Immature natural killer cell (primary cell): Measurements from ENCODE around the gene SCN9A. TPM values are rescaled to one million over a fixed set of nuclear protein-coding genes. Genes with fewer than 3 reads are reported as not detected.
"Not testable (repeated sequence)": the region's sequence is repeated elsewhere in the genome, so short reads cannot be mapped to it uniquely, and the experiment has no call there.

Source experiments
- DNase-seq, 3 donors: peaks; one replicate each; pipeline ENCODE4 v3.0.0; 2022; ENCODE audit warnings: mixed read lengths in 1 of 3
- H3K27ac Mint-ChIP-seq, 6 donors: one replicate each; pipeline ENCODE4 v1.8.0; 2020; ENCODE audit warnings: mixed read lengths in 6 of 6, mild to moderate bottlenecking in 5 of 6, inconsistent platforms in 4 of 6, moderate library complexity in 3 of 6
- H3K27me3 Mint-ChIP-seq, 3 donors: one replicate each; pipeline ENCODE4 v1.8.0; 2020 to 2021; ENCODE audit warnings: low read depth in 3 of 3, mild to moderate bottlenecking in 3 of 3, mixed read lengths in 3 of 3, moderate library complexity in 3 of 3, inconsistent platforms in 1 of 3
- H3K36me3 Mint-ChIP-seq, 3 donors: one replicate each; pipeline ENCODE4 v1.8.0; 2020; ENCODE audit warnings: mixed read lengths in 3 of 3, inconsistent platforms in 2 of 3, mild to moderate bottlenecking in 2 of 3
- H3K4me1 Mint-ChIP-seq, 2 donors: one replicate each; pipeline ENCODE4 v1.8.0; 2020; ENCODE audit warnings: inconsistent platforms in 2 of 2, mild to moderate bottlenecking in 2 of 2, mixed read lengths in 2 of 2, moderate library complexity in 1 of 2
- H3K4me3 Mint-ChIP-seq, 5 donors: one replicate each; pipeline ENCODE4 v1.8.0; 2020; ENCODE audit warnings: mild to moderate bottlenecking in 5 of 5, mixed read lengths in 5 of 5, inconsistent platforms in 3 of 5, moderate library complexity in 3 of 5
- H3K9me3 Mint-ChIP-seq, 6 donors: one replicate each; pipeline ENCODE4 v1.8.0; 2020; ENCODE audit warnings: mild to moderate bottlenecking in 6 of 6, mixed read lengths in 6 of 6, inconsistent platforms in 4 of 6, moderate library complexity in 3 of 6
- polyA plus RNA-seq, 3 donors: library from polyadenylated mRNA; unstranded; fragments of 300-500 nt; fragmentation: Illumina TruSeq; gene quantifications; one replicate each; pipeline ENCODE4 v1.2.3, GENCODE V29; 2021

Gene SCN9A
- polyA plus RNA-seq = under 1 TPM; 0.55 to 0.86 (median 0.78) TPM

GRCh38 chr2:166375736-166376487 lies at the start of gene SCN9A:
TSS of gene SCN9A (minus strand) at chr2:166375944. CDS start at chr2:166311756, 64,188 bp downstream.
- Mint-ChIP-seq H3K27me3 (peaks cover under 1 to 3% (median 1%) of the 10 kb centered on the region in 3 donors), H3K9me3 (peaks cover 0 to 2% (median 0%) of the 10 kb centered on the region in 6 donors), H3K4me3 (peak within 1 kb of the TSS; percentile 73 to 85 (median 79)), H3K4me1 (peaks cover 8 to 20% of the 10 kb centered on the region in 2 donors), H3K27ac (no peak within 1 kb of the TSS), H3K36me3 (no peaks in the 10 kb centered on the region)
- DNase-seq = peak in 1 of 3 donors; percentile 5

GRCh38 chr2:166424841-166425240 lies 49.1 kb upstream of the SCN9A start:
- no peak for DNase-seq
- Mint-ChIP-seq H3K27me3 (no peaks in the 10 kb centered on the region), H3K4me1 (no peaks in the 10 kb centered on the region), H3K36me3 (no peaks in the 10 kb centered on the region), H3K27ac (no peak overlapping the region), H3K4me3 (no peak overlapping the region), H3K9me3 (peaks cover 0 to 3% (median 0%) of the 10 kb centered on the region in 6 donors)

GRCh38 chr2:166419616-166419934 lies 43.8 kb upstream of the SCN9A start:
- no peak overlapping the region for H3K4me3 Mint-ChIP-seq
- H3K27me3 Mint-ChIP-seq = no peaks in the 10 kb centered on the region
- no peak overlapping the region for H3K27ac Mint-ChIP-seq
- peaks cover 0 to 3% (median 0%) of the 10 kb centered on the region in 6 donors for H3K9me3 Mint-ChIP-seq
- peaks cover 0 to 3% (median 0%) of the 10 kb centered on the region in 3 donors for H3K36me3 Mint-ChIP-seq
- no peak for DNase-seq
- no peaks in the 10 kb centered on the region for H3K4me1 Mint-ChIP-seq

GRCh38 chr2:166418853-166419615 lies 43.3 kb upstream of the SCN9A start:
- Mint-ChIP-seq H3K4me3 (no peak overlapping the region), H3K36me3 (peaks cover 0 to 3% (median 0%) of the 10 kb centered on the region in 3 donors), H3K27ac (no peak overlapping the region), H3K4me1 (no peaks in the 10 kb centered on the region), H3K9me3 (peaks cover 0 to 3% (median 0%) of the 10 kb centered on the region in 6 donors), H3K27me3 (no peaks in the 10 kb centered on the region)
- no peak for DNase-seq

- H3K4me1 Mint-ChIP-seq = no peaks in the 10 kb centered on the region
- H3K27me3 Mint-ChIP-seq = no peaks in the 10 kb centered on the region
- H3K9me3 Mint-ChIP-seq = peaks cover 0 to 3% (median 0%) of the 10 kb centered on the region in 6 donors
- peaks cover 0 to 3% (median 0%) of the 10 kb centered on the region in 3 donors for H3K36me3 Mint-ChIP-seq
- H3K27ac Mint-ChIP-seq = no peak overlapping the region
- H3K4me3 Mint-ChIP-seq = no peak overlapping the region
- no peak for DNase-seq
Measured at GRCh38 chr2:166417669-166418068, 41.9 kb upstream of the SCN9A start.

GRCh38 chr2:166413255-166413654 lies 37.5 kb upstream of the SCN9A start:
- peaks cover 0 to under 1% (median 0%) of the 10 kb centered on the region in 3 donors for H3K36me3 Mint-ChIP-seq
- no peak for DNase-seq

GRCh38 chr2:166411473-166412230 lies 35.9 kb upstream of the SCN9A start:
- Mint-ChIP-seq H3K27me3 (peaks cover 0 to 2% (median 0%) of the 10 kb centered on the region in 3 donors), H3K9me3 (peaks cover 0 to 12% (median 1%) of the 10 kb centered on the region in 6 donors), H3K4me1 (no peaks in the 10 kb centered on the region), H3K36me3 (no peaks in the 10 kb centered on the region), H3K27ac (no peak overlapping the region), H3K4me3 (no peak overlapping the region)
- DNase-seq = no peak

More at GRCh38 chr2:166413255-166413654, 37.5 kb upstream of the SCN9A start:
- Mint-ChIP-seq H3K4me3 (no peak overlapping the region), H3K27me3 (no peaks in the 10 kb centered on the region), H3K9me3 (peaks cover 0 to 5% (median 2%) of the 10 kb centered on the region in 6 donors), H3K4me1 (no peaks in the 10 kb centered on the region), H3K27ac (no peak overlapping the region)

GRCh38 chr2:166410828-166411472 lies 35.2 kb upstream of the SCN9A start:
- H3K4me1 Mint-ChIP-seq = no peaks in the 10 kb centered on the region
- no peaks in the 10 kb centered on the region for H3K36me3 Mint-ChIP-seq
- H3K27me3 Mint-ChIP-seq = peaks cover 0 to 2% (median 0%) of the 10 kb centered on the region in 3 donors
- no peak for DNase-seq
- no peak overlapping the region for H3K27ac Mint-ChIP-seq
- H3K4me3 Mint-ChIP-seq = no peak overlapping the region
- peaks cover 0 to 12% (median 3%) of the 10 kb centered on the region in 6 donors for H3K9me3 Mint-ChIP-seq

- peaks cover 0 to 16% (median 4%) of the 10 kb centered on the region in 6 donors for H3K9me3 Mint-ChIP-seq
- DNase-seq, H3K4me3 Mint-ChIP-seq, H3K4me1 Mint-ChIP-seq, H3K27me3 Mint-ChIP-seq, H3K36me3 Mint-ChIP-seq, H3K27ac Mint-ChIP-seq: not testable (repeated sequence)
Measured at GRCh38 chr2:166407746-166408145, 32.0 kb upstream of the SCN9A start.

GRCh38 chr2:166406374-166406773 lies 30.6 kb upstream of the SCN9A start:
- Mint-ChIP-seq H3K27me3 (peaks cover 0 to 2% (median 0%) of the 10 kb centered on the region in 3 donors), H3K4me1 (no peaks in the 10 kb centered on the region), H3K27ac (no peak overlapping the region), H3K36me3 (no peaks in the 10 kb centered on the region), H3K9me3 (peaks cover 0 to 10% (median 7%) of the 10 kb centered on the region in 6 donors), H3K4me3 (no peak overlapping the region)
- no peak for DNase-seq

GRCh38 chr2:166405569-166405926 lies 29.8 kb upstream of the SCN9A start:
- Mint-ChIP-seq H3K4me1 (no peaks in the 10 kb centered on the region), H3K4me3 (no peak overlapping the region), H3K27me3 (peaks cover 0 to 2% (median 0%) of the 10 kb centered on the region in 3 donors), H3K36me3 (no peaks in the 10 kb centered on the region), H3K9me3 (peaks cover under 1 to 10% (median 7%) of the 10 kb centered on the region in 6 donors), H3K27ac (no peak overlapping the region)
- no peak for DNase-seq

- no peaks in the 10 kb centered on the region for H3K4me1 Mint-ChIP-seq
- H3K36me3 Mint-ChIP-seq = no peaks in the 10 kb centered on the region
- H3K27ac Mint-ChIP-seq = no peak overlapping the region
- H3K27me3 Mint-ChIP-seq = peaks cover 0 to 2% (median 0%) of the 10 kb centered on the region in 3 donors
- no peak overlapping the region for H3K4me3 Mint-ChIP-seq
- H3K9me3 Mint-ChIP-seq = peaks cover 1 to 10% (median 9%) of the 10 kb centered on the region in 6 donors
- no peak for DNase-seq
Measured at GRCh38 chr2:166404831-166405568, 29.3 kb upstream of the SCN9A start.

- H3K27me3 Mint-ChIP-seq = peaks cover 0 to 4% (median 0%) of the 10 kb centered on the region in 3 donors
- H3K9me3 Mint-ChIP-seq = peaks cover 0 to 15% (median 3%) of the 10 kb centered on the region in 6 donors
- H3K27ac Mint-ChIP-seq = no peak overlapping the region
- H3K4me3 Mint-ChIP-seq = no peak overlapping the region
- DNase-seq = no peak
- H3K4me1 Mint-ChIP-seq = no peaks in the 10 kb centered on the region
- no peaks in the 10 kb centered on the region for H3K36me3 Mint-ChIP-seq
Measured at GRCh38 chr2:166394245-166394644, 18.5 kb upstream of the SCN9A start.
